GM12878 (cell line): ENCODE measurements around the gene CCDC102B. TPM values are rescaled to one million over a fixed set of nuclear protein-coding genes. Genes with fewer than 3 reads are reported as not detected.

Experiments
- ATAC-seq: fragments of 200-7000 bp; cut with Tn5 transposase; 3 replicates; pipeline ENCODE4 v1.9.1; 2020; ENCODE audit warnings: mild to moderate bottlenecking, moderate library complexity
- BruUV-seq: library from RNA; stranded (reverse); fragments of 400-500 nt; replicated peaks from 2 replicates; lab custom pipeline; 2021; lab: Mats Ljungman, UMichigan
- CTCF ChIA-PET: fragments of 300-600 bp; sonication (Branson Sonifier 250); formaldehyde crosslinking; extraction: SDS; loops from one replicate; lab custom pipeline; 2021; ENCODE audit warnings: inconsistent platforms; lab: Yijun Ruan, JAX
- POLR2A ChIA-PET: fragments of 350-600 bp; formaldehyde crosslinking; extraction: SDS; loops from one replicate; lab custom pipeline; 2021; ENCODE audit warnings: inconsistent platforms; lab: Charles Lee
- RAD21 ChIA-PET: fragments of 300-600 bp; sonication (Branson Sonifier 250); formaldehyde crosslinking; loops from one replicate; lab custom pipeline; 2023; ENCODE audit warnings: antibody characterized with exemption; ENCODE audit not compliant: unreplicated experiment; lab: Charles Lee
- SMC1A ChIA-PET: fragments of 300-600 bp; sonication (Branson Sonifier 250); formaldehyde crosslinking; loops from one replicate; lab custom pipeline; 2023; ENCODE audit not compliant: unreplicated experiment, uncharacterized antibody; lab: Charles Lee
- DNase-seq: peaks from one replicate; pipeline ENCODE4 v3.0.0-alpha.2; 2011; ENCODE audit warnings: low read depth, low spot score
- FAIRE-seq: peaks from 3 replicates; lab custom pipeline; 2011; peaks lifted over from hg19 to GRCh38; lab: Jason Lieb, UNC
- H2AFZ ChIP-seq: 2 replicates; pipeline ENCODE4 v1.6.0; 2011; ENCODE audit warnings: low read depth, low read length, control low read depth; ENCODE audit not compliant: control insufficient read depth
- H3K27ac ChIP-seq: 2 replicates; pipeline ENCODE4 v1.5.1; 2011; ENCODE audit warnings: control low read depth; ENCODE audit not compliant: control insufficient read depth, insufficient read depth
- H3K27me3 ChIP-seq, 2 experiments: replicated peaks in 1 of 2; 2 replicates each; pipeline versions ENCODE4 v1.6.0 to v1.6.1; 2011; ENCODE audit warnings: low read length in 1 of 2; ENCODE audit not compliant: control insufficient read depth in 2 of 2, insufficient read depth in 2 of 2
- H3K36me3 ChIP-seq, 2 experiments: 2 replicates each; pipeline ENCODE4 v1.5.1; 2011; ENCODE audit warnings: low read length in 1 of 2; ENCODE audit not compliant: control insufficient read depth in 2 of 2, insufficient read depth in 2 of 2
- H3K4me1 ChIP-seq: 2 replicates; pipeline ENCODE4 v1.6.1; 2011; ENCODE audit warnings: mild to moderate bottlenecking, low read length, moderate library complexity, mixed read lengths; ENCODE audit not compliant: control insufficient read depth, insufficient read depth
- H3K4me2 ChIP-seq: 2 replicates; pipeline ENCODE4 v1.6.0; 2011; ENCODE audit warnings: control low read depth; ENCODE audit not compliant: control insufficient read depth, insufficient read depth
- H3K4me3 ChIP-seq: fragments of 200-600 bp; sonication (generic); 2 replicates; pipeline ENCODE4 v1.5.1; 2016
- H3K79me2 ChIP-seq: 2 replicates; pipeline ENCODE4 v1.6.0; 2011; ENCODE audit warnings: low read length; ENCODE audit not compliant: control insufficient read depth, insufficient read depth
- H3K9ac ChIP-seq: 2 replicates; pipeline ENCODE4 v1.8.0; 2011; ENCODE audit warnings: low read length, control low read depth, mixed read lengths; ENCODE audit not compliant: control insufficient read depth, insufficient read depth
- H3K9me3 ChIP-seq: replicated peaks from 3 replicates; pipeline ENCODE4 v1.5.1; 2011; ENCODE audit warnings: mild to moderate bottlenecking, low read length; ENCODE audit not compliant: control insufficient read depth, insufficient read depth
- H4K20me1 ChIP-seq: 2 replicates; pipeline ENCODE4 v1.6.0; 2011; ENCODE audit not compliant: control insufficient read depth, insufficient read depth
- CHD2 ChIP-seq: IDR thresholded peaks from 2 replicates; pipeline ENCODE4 v1.6.1; 2011; ENCODE audit warnings: low read depth, low read length, improper control_type of control experiment, borderline replicate concordance
- E2F8 ChIP-seq: fragments of 450-650 bp; IDR thresholded peaks from 2 replicates; pipeline ENCODE4 v1.6.1; 2018; ENCODE audit warnings: mild to moderate bottlenecking, low read depth, moderate library complexity; ENCODE audit not compliant: partially characterized antibody
- EP300 ChIP-seq, 2 experiments: fragments of 150-350 bp in 1 of 2; IDR thresholded peaks; 2 replicates each; pipeline ENCODE4 v1.6.1; 2011 to 2012; ENCODE audit warnings: low read depth in 2 of 2, low read length in 2 of 2, borderline replicate concordance in 1 of 2, improper control_type of control experiment in 1 of 2, inconsistent platforms in 1 of 2; ENCODE audit not compliant: control insufficient read depth in 1 of 2
- FOS ChIP-seq: IDR thresholded peaks from 3 replicates; pipeline ENCODE4 v1.6.1; 2011; ENCODE audit warnings: borderline replicate concordance; ENCODE audit not compliant: insufficient read length; ENCODE audit errors: extremely low read depth
- GATAD2B ChIP-seq: fragments of 450-650 bp; conservative IDR thresholded peaks from 2 replicates; pipeline ENCODE4 v1.6.1; 2017; ENCODE audit warnings: low read depth, mild to moderate bottlenecking, moderate library complexity
- IRF3 ChIP-seq: fragments of 450-650 bp; IDR thresholded peaks from 2 replicates; pipeline ENCODE4 v1.6.1; 2014; ENCODE audit warnings: mild to moderate bottlenecking
- JUND ChIP-seq: IDR thresholded peaks from 2 replicates; pipeline ENCODE4 v1.6.1; 2012; ENCODE audit warnings: low read depth, mild to moderate bottlenecking, low read length, improper control_type of control experiment, moderate library complexity
- MLLT1 ChIP-seq: fragments of 450-650 bp; IDR thresholded peaks from 2 replicates; pipeline ENCODE4 v1.6.1; 2016; ENCODE audit warnings: mild to moderate bottlenecking
- MXI1 ChIP-seq: fragments of 150-350 bp; IDR thresholded peaks from 2 replicates; pipeline ENCODE4 v1.6.1; 2011; ENCODE audit warnings: low read depth, mild to moderate bottlenecking, inconsistent platforms, low read length, improper control_type of control experiment
- NBN ChIP-seq: fragments of 450-650 bp; IDR thresholded peaks from 2 replicates; pipeline ENCODE4 v1.6.1; 2016
- PAX8 ChIP-seq: fragments of 450-650 bp; IDR thresholded peaks from 2 replicates; pipeline ENCODE4 v1.6.1; 2017; ENCODE audit warnings: mild to moderate bottlenecking, moderate library complexity
- RCOR1 ChIP-seq: conservative IDR thresholded peaks from 2 replicates; pipeline ENCODE4 v1.6.1; 2012; ENCODE audit warnings: low read depth, low read length, improper control_type of control experiment
- REST ChIP-seq: IDR thresholded peaks from 2 replicates; pipeline ENCODE4 v1.6.1; 2012; ENCODE audit warnings: mild to moderate bottlenecking, low read depth, low read length
- TARDBP ChIP-seq: IDR thresholded peaks from 2 replicates; pipeline ENCODE4 v1.6.1; 2016; ENCODE audit warnings: borderline replicate concordance
- TBL1XR1 ChIP-seq: IDR thresholded peaks from 2 replicates; pipeline ENCODE4 v1.6.1; 2012; ENCODE audit warnings: low read depth, low read length, improper control_type of control experiment
- TCF3 ChIP-seq: IDR thresholded peaks from 2 replicates; pipeline ENCODE4 v1.6.1; 2012; ENCODE audit warnings: low read depth, mild to moderate bottlenecking, low read length, borderline replicate concordance; ENCODE audit not compliant: insufficient read depth
- ZNF622 ChIP-seq: fragments of 450-650 bp; IDR thresholded peaks from 2 replicates; pipeline ENCODE4 v1.6.1; 2017; ENCODE audit warnings: mild to moderate bottlenecking, inconsistent platforms
- WGBS: methylation state at CpG from one replicate; pipeline ENCODE4 v1.1.6; 2016; ENCODE audit warnings: low lambda C conversion rate; ENCODE audit not compliant: insufficient replicate concordance, insufficient coverage; ENCODE audit errors: missing lambda C conversion rate; 5-methylcytosine and 5-hydroxymethylcytosine counted together
- in situ Hi-C: fragments of 300-500 bp; cut with MboI; formaldehyde crosslinking; loops from 9 replicates; pipeline ENCODE4 v1.14.3; 2018; ENCODE audit warnings: mixed read lengths
- intact Hi-C: fragments of 100-400 bp; cut with micrococcal nuclease; formaldehyde crosslinking; loops from one replicate; pipeline ENCODE4 v1.14.2; 2022; ENCODE audit not compliant: unreplicated experiment
- polyA plus RNA-seq, 11 experiments: library from polyadenylated mRNA; depleted of rRNA in 4 of 11; unstranded in 6 of 11; stranded (reverse) in 5 of 11; fragments of >200 nt; fragmentation: Nextera tagmentation in 4 of 11; fragmentation: Illumina TruSeq in 1 of 11; extraction: Ambion mirVana in 4 of 11; extraction: Trizol in 1 of 11; gene quantifications; 1 replicate in 1 of 11; 2 replicates in 10 of 11; pipeline versions ENCODE4 v1.2.1 to v1.2.3, GENCODE V29; 2011 to 2016; ENCODE audit warnings: inconsistent platforms in 2 of 11, missing spikeins in 2 of 11, low read depth in 1 of 11
- total RNA-seq, 4 experiments: library from RNA; depleted of rRNA in 3 of 4; stranded (reverse); fragments of >200 nt in 3 of 4; fragmentation: Illumina TruSeq in 1 of 4; extraction: Trizol in 1 of 4; gene quantifications; 2 replicates each; pipeline versions ENCODE4 v1.2.1 to v1.2.3, GENCODE V29; 2013 to 2021

CCDC102B gene
- total and polyA plus RNA-seq, 10 of the 15 experiments (the other 5 are each of a cell fraction or from before 2014, with no cell fraction given), result 2.7 to 4.7 (median 3.3) TPM

- DNase-seq (no peak), ATAC-seq (no peak), FAIRE-seq (no peak)
- no peak overlapping the region for H3K9ac ChIP-seq
- CTCF ChIA-PET, result no interaction called here
- no peaks in the 10 kb centered on the region for H3K9me3 ChIP-seq
- no peak overlapping the region for H3K4me3 ChIP-seq
- intact Hi-C loops (no loop called here), in situ Hi-C loops (no loop called here)
- H2AFZ ChIP-seq, result no peak overlapping the region
- no peaks in the 10 kb centered on the region for H3K79me2 ChIP-seq
- H4K20me1 ChIP-seq, result no peaks in the 10 kb centered on the region
- no peaks in the 10 kb centered on the region for H3K4me1 ChIP-seq
- RAD21 ChIA-PET, result no interaction called here
- WGBS, result 22% methylated on average over 3 of the region's 3 CpGs
- H3K4me2 ChIP-seq, result no peak overlapping the region
- SMC1A ChIA-PET, result no interaction called here
- H3K27me3 ChIP-seq, result no peaks in the 10 kb centered on the region
- no TSS peak for BruUV-seq
- H3K27ac ChIP-seq, result no peak overlapping the region
- H3K36me3 ChIP-seq, result no peaks in the 10 kb centered on the region
- POLR2A ChIA-PET, result no interaction called here
- TF ChIP-seq TBL1XR1 (no peak), TARDBP (no peak), TCF3 (no peak), E2F8 (no peak), ZNF622 (no peak), NBN (no peak), MXI1 (no peak), RCOR1 (no peak), MLLT1 (no peak), GATAD2B (no peak), JUND (no peak), REST (no peak), FOS (no peak), PAX8 (no peak), IRF3 (no peak), CHD2 (no peak), EP300 (IDR thresholded peaks at IDR 0.05; ENCODE audit: borderline replicate concordance in 1 of 2, control insufficient read depth in 1 of 2, low read depth in 2 of 2, low read length in 2 of 2) (no peak)
Measured at GRCh38 chr18:68865503-68865902, 67.6 kb downstream of the CCDC102B start.
